GM12865 (cell line): ENCODE results near the gene LPIN1.
A peak's percentile ranks its signal among the peaks of the same experiment; 100 is the strongest.

Experiments used
- DNase-seq: peaks from one replicate; pipeline ENCODE4 v3.0.0; 2010; ENCODE audit warnings: low read depth
- H3K4me3 ChIP-seq: 2 replicates; pipeline ENCODE4 v1.5.1; 2011; ENCODE audit warnings: mild to moderate bottlenecking, low read depth, low read length, control low read depth
- TF ChIP-seq, protein P1 (sequence below): IDR thresholded peaks from 2 replicates; pipeline ENCODE4 v1.5.1; 2011; ENCODE audit warnings: low read length, control low read depth, low read depth, inconsistent platforms; ENCODE audit not compliant: insufficient read depth; ENCODE audit errors: missing control alignments

LPIN1 gene

DNA sequence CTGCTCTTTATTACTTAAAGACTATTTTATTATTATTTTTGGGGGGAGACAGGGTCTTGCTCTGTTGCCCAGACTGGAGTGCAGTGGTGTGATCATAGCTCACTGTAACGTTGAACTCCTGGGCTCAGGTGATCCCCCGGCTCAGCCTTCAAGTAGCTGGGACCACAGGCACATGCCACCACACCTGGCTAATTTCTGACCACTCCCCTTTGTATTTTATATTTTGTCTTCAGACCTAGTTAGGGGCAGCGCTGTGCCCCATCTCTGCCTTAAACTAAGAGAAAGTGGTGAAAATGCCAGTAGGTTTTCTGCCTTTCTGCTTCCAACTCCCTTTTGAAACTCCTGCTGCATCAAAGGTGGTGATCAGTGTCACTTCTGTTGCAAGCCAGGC lies 82.5 kb downstream of the LPIN1 start:
- no peak for DNase-seq
- no peak overlapping the region for H3K4me3 ChIP-seq
- TF ChIP-seq, protein P1, sequence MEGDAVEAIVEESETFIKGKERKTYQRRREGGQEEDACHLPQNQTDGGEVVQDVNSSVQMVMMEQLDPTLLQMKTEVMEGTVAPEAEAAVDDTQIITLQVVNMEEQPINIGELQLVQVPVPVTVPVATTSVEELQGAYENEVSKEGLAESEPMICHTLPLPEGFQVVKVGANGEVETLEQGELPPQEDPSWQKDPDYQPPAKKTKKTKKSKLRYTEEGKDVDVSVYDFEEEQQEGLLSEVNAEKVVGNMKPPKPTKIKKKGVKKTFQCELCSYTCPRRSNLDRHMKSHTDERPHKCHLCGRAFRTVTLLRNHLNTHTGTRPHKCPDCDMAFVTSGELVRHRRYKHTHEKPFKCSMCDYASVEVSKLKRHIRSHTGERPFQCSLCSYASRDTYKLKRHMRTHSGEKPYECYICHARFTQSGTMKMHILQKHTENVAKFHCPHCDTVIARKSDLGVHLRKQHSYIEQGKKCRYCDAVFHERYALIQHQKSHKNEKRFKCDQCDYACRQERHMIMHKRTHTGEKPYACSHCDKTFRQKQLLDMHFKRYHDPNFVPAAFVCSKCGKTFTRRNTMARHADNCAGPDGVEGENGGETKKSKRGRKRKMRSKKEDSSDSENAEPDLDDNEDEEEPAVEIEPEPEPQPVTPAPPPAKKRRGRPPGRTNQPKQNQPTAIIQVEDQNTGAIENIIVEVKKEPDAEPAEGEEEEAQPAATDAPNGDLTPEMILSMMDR = no peak

DNA sequence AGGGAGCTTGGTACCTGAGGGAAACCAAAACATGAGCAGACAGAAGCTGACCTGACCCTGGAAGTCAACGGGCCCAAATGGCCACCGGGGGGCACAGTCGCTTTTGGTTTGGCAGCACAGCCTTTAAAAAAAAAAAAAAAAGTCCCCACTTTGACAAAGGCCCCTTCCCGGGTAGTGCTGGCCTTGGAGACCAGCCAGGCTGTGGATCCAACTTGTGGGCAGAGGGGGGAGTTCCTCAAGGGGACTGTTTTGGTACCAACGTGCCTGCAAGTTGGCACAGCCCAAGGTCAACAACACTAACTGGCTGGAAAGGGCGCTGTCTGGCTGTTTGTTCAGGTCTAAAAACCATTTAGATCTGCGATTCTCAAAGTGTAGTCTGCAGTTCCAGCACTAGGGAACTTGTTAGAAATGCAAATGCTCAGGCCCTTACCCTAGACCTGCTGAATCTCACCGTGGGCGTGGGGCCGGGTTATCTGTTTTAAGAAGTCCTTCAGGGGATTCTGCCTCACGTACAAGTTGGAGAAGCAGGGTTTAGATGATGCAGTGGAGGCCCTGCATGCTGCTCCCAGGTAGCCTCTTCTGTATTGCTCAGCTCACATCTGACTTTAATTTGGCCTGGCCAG lies 83.0 kb downstream of the LPIN1 start:
- H3K4me3 ChIP-seq = no peak overlapping the region
- TF ChIP-seq, protein P1 = peak; percentile 54

DNA sequence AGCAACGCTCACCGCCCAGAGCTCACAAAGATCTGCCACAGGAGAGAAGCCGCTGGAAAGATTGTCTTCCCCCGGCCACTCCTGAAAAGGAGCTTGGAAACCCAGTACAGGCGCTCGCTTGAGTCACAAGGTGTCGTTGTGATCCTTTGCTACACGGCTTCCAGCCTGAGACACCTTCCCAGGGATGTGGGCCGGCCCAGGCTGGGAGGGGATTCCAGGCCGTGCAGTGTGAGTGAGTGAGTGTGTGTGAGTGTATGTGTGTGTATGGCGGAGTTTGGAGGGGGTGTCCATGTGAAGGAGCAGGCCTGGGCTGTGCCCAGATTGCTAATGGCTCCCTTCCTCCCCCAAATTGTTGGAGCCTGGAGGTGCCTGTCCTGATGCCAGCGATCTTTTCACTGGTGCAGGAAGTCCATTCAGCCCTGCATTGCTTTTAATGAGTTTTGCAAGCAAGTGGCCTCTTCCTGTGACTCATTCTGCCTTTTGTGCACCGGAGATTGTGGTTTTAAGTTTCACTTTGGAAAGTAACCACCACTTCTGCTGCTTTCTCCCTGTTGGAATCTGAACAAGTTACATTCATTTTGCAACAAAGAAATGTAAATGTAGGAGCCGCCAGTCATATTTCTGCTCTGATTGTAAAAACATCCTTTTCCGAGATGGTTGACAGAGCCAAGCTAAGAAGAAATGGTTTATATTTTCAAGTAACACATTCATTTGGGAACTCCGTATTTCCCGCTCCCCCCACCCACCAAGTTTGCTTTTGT lies 83.7 kb downstream of the LPIN1 start:
- peak overlapping the region; percentile 11; the same call in 1 of the 2 replicates for H3K4me3 ChIP-seq

More for the DNA sequence above, 83.0 kb downstream of the LPIN1 start:
- DNase-seq = peak; percentile 83

DNA sequence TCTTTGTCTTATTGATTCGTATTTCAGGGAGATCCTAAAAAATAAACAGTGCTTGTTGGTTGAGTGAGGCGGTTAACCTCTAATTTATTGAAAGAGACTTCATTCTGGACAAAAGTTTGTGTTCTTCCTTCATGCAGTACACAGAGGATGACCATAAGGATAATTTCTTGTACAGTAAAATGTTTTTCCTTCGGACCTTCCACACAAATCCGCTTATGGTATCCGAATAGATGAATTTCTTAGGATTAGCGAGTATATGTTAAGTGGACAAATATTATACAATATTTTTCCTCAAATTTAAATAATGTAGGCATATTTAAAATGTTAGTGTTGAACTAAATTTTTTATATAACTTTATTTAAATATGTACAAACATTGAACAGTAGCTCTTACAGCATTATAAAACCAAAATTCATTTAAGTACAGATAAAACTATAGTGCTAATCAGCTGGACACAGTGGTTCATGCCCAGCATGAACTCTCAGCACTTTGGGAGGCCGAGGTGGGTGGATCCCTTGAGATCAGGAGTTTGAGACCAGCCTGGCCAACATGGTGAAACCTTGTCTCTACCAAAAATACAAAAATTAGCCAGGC lies 84.4 kb downstream of the LPIN1 start:
- TF ChIP-seq, protein P1 = no peak
- DNase-seq = no peak
- H3K4me3 ChIP-seq = no peak overlapping the region

More for the DNA sequence above, 83.7 kb downstream of the LPIN1 start:
- DNase-seq = peak; percentile 95
- TF ChIP-seq, protein P1 = no peak

DNA sequence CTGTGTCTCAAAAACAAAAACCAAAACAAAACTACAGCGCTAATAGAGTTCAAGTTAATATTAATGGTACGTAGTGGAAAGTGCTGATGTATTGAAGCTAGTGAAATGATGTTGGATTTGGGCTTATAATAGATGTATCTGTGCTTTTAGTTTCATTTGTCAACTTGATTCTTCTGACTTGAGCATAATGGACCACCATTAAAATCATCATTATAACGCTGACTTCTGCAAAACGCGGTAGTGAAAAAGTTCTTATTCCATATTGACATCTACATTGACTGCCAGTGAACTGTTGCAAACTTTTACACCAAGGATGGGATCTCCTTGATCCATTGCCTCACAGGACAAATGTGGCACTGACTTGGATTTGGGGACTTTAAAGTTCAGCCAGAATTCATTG lies 85.0 kb downstream of the LPIN1 start:
- H3K4me3 ChIP-seq = no peak overlapping the region
- DNase-seq = no peak
- TF ChIP-seq, protein P1 = no peak

DNA sequence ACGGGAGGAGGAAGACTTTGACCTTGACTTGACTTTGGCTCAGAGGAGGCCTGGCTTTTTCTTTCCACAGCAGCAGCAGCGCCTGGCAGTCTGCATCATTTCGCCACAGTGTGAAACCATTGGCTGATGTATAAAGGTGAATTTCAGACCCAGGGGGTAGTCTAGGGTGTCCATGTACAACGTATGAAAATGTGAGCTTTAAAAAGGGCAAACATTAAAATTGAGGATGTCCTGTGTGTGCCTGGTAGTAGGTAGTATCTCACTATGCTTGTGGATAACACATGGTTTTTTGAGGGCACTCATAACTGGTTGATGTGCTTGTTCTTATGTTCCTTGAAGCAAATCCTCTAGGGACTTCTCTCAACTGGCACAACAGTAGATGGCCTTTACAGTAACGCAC lies 86.1 kb downstream of the LPIN1 start:
- TF ChIP-seq, protein P1 = no peak
- H3K4me3 ChIP-seq = no peak overlapping the region
- DNase-seq = no peak
